GM06990 (cell line): ENCODE results near the gene PHC2.

Experiments
- DNase-seq: peaks from one replicate; pipeline ENCODE4 v3.0.0-alpha.2; 2011; ENCODE audit not compliant: insufficient read length; ENCODE audit errors: extremely low read depth
- H3K27me3 ChIP-seq: replicated peaks from 2 replicates; pipeline ENCODE4 v1.6.0; 2011; ENCODE audit warnings: low read length; ENCODE audit not compliant: control insufficient read depth, insufficient read depth
- H3K36me3 ChIP-seq: 2 replicates; pipeline ENCODE4 v1.5.1; 2011; ENCODE audit warnings: low read length; ENCODE audit not compliant: control insufficient read depth, insufficient read depth
- H3K4me3 ChIP-seq: replicated peaks from 2 replicates; pipeline ENCODE4 v1.5.1; 2011; ENCODE audit warnings: low read depth, mild to moderate bottlenecking, control low read depth, low read length
- CTCF ChIP-seq: IDR thresholded peaks from 2 replicates; pipeline ENCODE4 v1.5.1; 2011; ENCODE audit warnings: low read length, control low read depth, mild to moderate bottlenecking, inconsistent platforms; ENCODE audit not compliant: insufficient read depth, poor library complexity, severe bottlenecking

Gene PHC2

GRCh38 chr1:33327587-33328325 lies 103.1 kb downstream of the PHC2 start:
- H3K36me3 ChIP-seq = peaks cover 23% of the 10 kb centered on the region
- DNase-seq = no peak
- TF ChIP-seq CTCF = no peak
- no peak overlapping the region for H3K4me3 ChIP-seq
- no peaks in the 10 kb centered on the region for H3K27me3 ChIP-seq

DNA sequence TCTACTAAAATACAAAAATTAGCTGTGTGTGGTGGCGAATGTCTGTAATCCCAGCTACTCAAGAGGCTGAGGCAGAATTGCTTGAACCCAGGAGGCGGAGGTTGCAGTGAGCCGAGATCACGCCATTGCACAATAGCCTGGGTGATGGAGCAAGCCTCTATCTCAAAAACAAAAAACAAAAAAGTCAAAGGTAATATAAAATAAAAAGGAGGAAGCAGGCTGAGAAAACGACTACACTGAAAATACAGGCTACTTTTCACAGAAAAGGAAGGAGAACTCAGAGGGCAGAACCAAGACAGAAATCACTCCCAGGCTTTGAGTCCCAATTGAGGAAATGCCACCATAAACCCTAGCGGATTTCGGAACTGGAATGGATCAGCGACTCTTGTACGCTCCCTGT lies 104.1 kb downstream of the PHC2 start:
- DNase-seq = no peak
- Histone ChIP-seq H3K4me3 (no peak overlapping the region), H3K27me3 (no peaks in the 10 kb centered on the region), H3K36me3 (peaks cover 22% of the 10 kb centered on the region)
- TF ChIP-seq CTCF = no peak

GRCh38 chr1:33324677-33325575 lies 106.0 kb downstream of the PHC2 start:
- no peak for TF ChIP-seq CTCF
- no peak for DNase-seq
- H3K36me3 ChIP-seq = peaks cover 19% of the 10 kb centered on the region
- H3K27me3 ChIP-seq = no peaks in the 10 kb centered on the region
- H3K4me3 ChIP-seq = no peak overlapping the region

DNA sequence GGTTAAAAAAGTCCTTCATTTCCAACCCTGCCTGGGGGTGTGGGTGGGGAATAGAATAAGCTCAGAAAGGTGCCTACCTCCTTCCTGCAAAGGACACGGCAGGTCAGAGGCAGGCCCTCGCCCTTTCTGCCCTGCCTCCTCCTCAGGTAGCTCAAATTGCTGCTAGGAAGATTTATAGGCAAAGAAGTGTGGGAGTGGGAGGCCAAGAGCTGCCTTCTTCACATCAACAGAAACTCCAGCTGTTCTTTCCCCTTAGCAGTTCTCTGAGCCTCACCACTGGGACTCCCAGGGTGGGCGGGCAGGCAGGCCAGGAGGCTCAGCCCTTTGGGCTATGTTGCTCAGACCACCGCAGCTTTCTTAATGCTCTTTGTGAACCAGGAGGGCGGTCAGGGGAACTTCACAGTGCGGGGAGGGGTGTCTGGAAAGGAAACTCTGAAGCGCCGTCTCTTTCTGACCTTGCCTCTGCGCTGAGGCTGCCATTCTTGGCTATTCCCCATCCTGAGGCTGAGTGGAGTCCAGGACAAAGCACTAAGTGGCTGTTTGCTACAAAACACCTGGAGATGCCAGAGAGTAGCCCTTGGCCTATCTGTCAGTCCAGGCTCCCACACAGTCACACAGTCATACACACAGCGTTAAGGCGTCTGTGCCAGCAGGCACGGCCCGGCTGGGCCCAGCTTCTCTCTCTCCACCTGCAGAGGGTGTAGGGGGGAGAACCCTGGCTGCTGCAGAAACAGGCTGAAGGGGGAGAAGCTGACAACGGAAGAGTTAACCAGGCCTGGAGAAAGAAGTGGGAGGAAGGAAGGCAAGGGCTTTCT lies 107.0 kb downstream of the PHC2 start:
- Histone ChIP-seq H3K4me3 (no peak overlapping the region), H3K36me3 (peaks cover 13% of the 10 kb centered on the region), H3K27me3 (no peaks in the 10 kb centered on the region)
- DNase-seq = no peak
- no peak for TF ChIP-seq CTCF

- Histone ChIP-seq H3K36me3 (peaks cover 12% of the 10 kb centered on the region), H3K4me3 (no peak overlapping the region), H3K27me3 (no peaks in the 10 kb centered on the region)
- no peak for TF ChIP-seq CTCF
- no peak for DNase-seq
Measured at GRCh38 chr1:33322870-33323585, 107.9 kb downstream of the PHC2 start.
